OCI-LY3 (cell line): ENCODE results near the gene DDO.

Source experiments
- CTCF ChIP-seq: fragments of 200-600, 300-600 bp; sonication (generic); IDR thresholded peaks from 2 replicates; pipeline ENCODE4 v1.5.1; 2014; ENCODE audit warnings: antibody characterized with exemption, low read length, low read depth
- EZH2phosphoT487 ChIP-seq: fragments of 200-600 bp; shearing (Covaris generic); IDR thresholded peaks from 2 replicates; pipeline ENCODE4 v1.6.1; 2018; ENCODE audit warnings: antibody characterized with exemption, mixed run types, low read depth

GRCh38 chr6:110432285-110432900, 17.0 kb upstream of the DDO start:
- TF ChIP-seq CTCF (no peak), EZH2phosphoT487 (no peak)
